ENCODE measurements around the gene TMEM72. TPM values are rescaled to one million over a fixed set of nuclear protein-coding genes. Genes with fewer than 3 reads are reported as not detected.

Gene TMEM72
- polyA plus RNA-seq, 3 donors, result not detected

GRCh38 chr10:44955413-44956070, 44.4 kb downstream of the TMEM72 start:
- no peak overlapping the region for H3K4me2 ChIP-seq (replicated peaks; ENCODE audit: extremely low read depth, low read length, poor library complexity, severe bottlenecking)
- H2AFZ ChIP-seq (ENCODE audit: insufficient read depth, low read depth, low read length, poor library complexity, severe bottlenecking), result no peak overlapping the region
- Mint-ChIP-seq H3K4me1 (peaks cover 54% of the 10 kb centered on the region), H3K27ac (peak overlapping the region in 2 of 7 donors; percentile 28 to 50), H3K36me3 (peaks cover 50 to 61% of the 10 kb centered on the region in 2 donors), H3K4me3 (no peak overlapping the region), H3K27me3 (ENCODE audit: low read depth in 3 of 3) (peaks cover 0 to 1% (median 0%) of the 10 kb centered on the region in 3 donors), H3K9me3 (peaks cover 0 to 4% (median 3%) of the 10 kb centered on the region in 7 donors)
- peak overlapping the region in 1 of 2 donors; percentile 6 for H3K27ac ChIP-seq (ENCODE audit: low read depth in 1 of 2, low read length in 2 of 2)
- H3K4me1 ChIP-seq (ENCODE audit: control insufficient read depth in 1 of 2, insufficient read depth in 2 of 2, low read length in 2 of 2), result peaks cover 39 to 54% of the 10 kb centered on the region in 2 donors
- H3K79me2 ChIP-seq (ENCODE audit: insufficient read depth, low read length), result peaks cover 96% of the 10 kb centered on the region
- TF ChIP-seq CTCF (IDR thresholded peaks at IDR 0.05), result no peak
- H3K27me3 ChIP-seq (ENCODE audit: control insufficient read depth in 2 of 2, insufficient read depth in 2 of 2, low read length in 2 of 2), result no peaks in the 10 kb centered on the region
- WGBS (ENCODE audit: insufficient coverage), result 94% methylated on average over 3 of the region's 8 CpGs
- DNase-seq, result no peak
- intact Hi-C loops (cut with micrococcal nuclease), result no loop called here
- H3K9ac ChIP-seq (ENCODE audit: insufficient read depth, low read length, poor library complexity, severe bottlenecking), result no peak overlapping the region
- H3K9me3 ChIP-seq (replicated peaks in 1 of 2; ENCODE audit: control insufficient read depth in 1 of 2, insufficient read depth in 1 of 2, low read length in 2 of 2), result no peaks in the 10 kb centered on the region
- H3K4me3 ChIP-seq (replicated peaks in 1 of 3; ENCODE audit: low read depth in 2 of 3, low read length in 3 of 3), result no peak overlapping the region
- peaks cover 13 to 58% of the 10 kb centered on the region in 2 donors for H3K36me3 ChIP-seq (replicated peaks in 1 of 2; ENCODE audit: control insufficient read depth in 1 of 2, insufficient read depth in 2 of 2, low read length in 2 of 2)
- H4K20me1 ChIP-seq (ENCODE audit: insufficient read depth, low read length), result peaks cover 61% of the 10 kb centered on the region

- Histone ChIP-seq H3K27me3 (ENCODE audit: control insufficient read depth in 2 of 2, insufficient read depth in 2 of 2, low read length in 2 of 2) (no peaks in the 10 kb centered on the region), H3K4me1 (ENCODE audit: control insufficient read depth in 1 of 2, insufficient read depth in 2 of 2, low read length in 2 of 2) (peaks cover 40 to 54% of the 10 kb centered on the region in 2 donors), H3K4me2 (replicated peaks; ENCODE audit: extremely low read depth, low read length, poor library complexity, severe bottlenecking) (no peak overlapping the region), H3K4me3 (replicated peaks in 1 of 3; ENCODE audit: low read depth in 2 of 3, low read length in 3 of 3) (no peak overlapping the region), H4K20me1 (ENCODE audit: insufficient read depth, low read length) (peaks cover 65% of the 10 kb centered on the region), H3K9ac (ENCODE audit: insufficient read depth, low read length, poor library complexity, severe bottlenecking) (no peak overlapping the region), H3K36me3 (replicated peaks in 1 of 2; ENCODE audit: control insufficient read depth in 1 of 2, insufficient read depth in 2 of 2, low read length in 2 of 2) (peaks cover 13 to 54% of the 10 kb centered on the region in 2 donors), H3K79me2 (ENCODE audit: insufficient read depth, low read length) (peaks cover 97% of the 10 kb centered on the region), H3K27ac (ENCODE audit: low read depth in 1 of 2, low read length in 2 of 2) (peak overlapping the region in 1 of 2 donors; percentile 81), H2AFZ (ENCODE audit: insufficient read depth, low read depth, low read length, poor library complexity, severe bottlenecking) (no peak overlapping the region), H3K9me3 (replicated peaks in 1 of 2; ENCODE audit: control insufficient read depth in 1 of 2, insufficient read depth in 1 of 2, low read length in 2 of 2) (no peaks in the 10 kb centered on the region)
- no peak for DNase-seq
- Mint-ChIP-seq H3K27ac (peak overlapping the region in 4 of 7 donors; percentile 12 to 64 (median 42)), H3K9me3 (peaks cover 0 to 4% (median 3%) of the 10 kb centered on the region in 7 donors), H3K36me3 (peaks cover 48 to 55% of the 10 kb centered on the region in 2 donors), H3K4me1 (peaks cover 55% of the 10 kb centered on the region), H3K4me3 (no peak overlapping the region), H3K27me3 (ENCODE audit: low read depth in 3 of 3) (peaks cover 0 to 1% (median 0%) of the 10 kb centered on the region in 3 donors)
- no peak for TF ChIP-seq CTCF (IDR thresholded peaks at IDR 0.05)
- 98% methylated on average over 4 of the region's 4 CpGs for WGBS (ENCODE audit: insufficient coverage)
- intact Hi-C loops (cut with micrococcal nuclease), result no loop called here
These were observed 45.1 kb downstream of the TMEM72 start for GRCh38 chr10:44956226-44956625.

Data from CD14-positive monocyte (primary cell).